H1 (cell line): ENCODE results near the gene THAP4. TPM values are rescaled to one million over a fixed set of nuclear protein-coding genes. Genes with fewer than 3 reads are reported as not detected.
A peak's percentile ranks its signal among the peaks of the same experiment; 100 is the strongest.

Experiments used
- CTCF ChIA-PET: fragments of 300-600 bp; sonication (Branson Sonifier 250); formaldehyde crosslinking; loops from one replicate; lab custom pipeline; 2021; ENCODE audit not compliant: partially characterized antibody; lab: Charles Lee
- POLR2A ChIA-PET: fragments of 300-600 bp; sonication (Branson Sonifier 250); formaldehyde crosslinking; loops from one replicate; lab custom pipeline; 2021; ENCODE audit warnings: inconsistent platforms; ENCODE audit not compliant: partially characterized antibody; lab: Charles Lee
- DNase-seq, 2 experiments: peaks; one replicate each; pipeline versions ENCODE4 v3.0.0 to v3.0.0-alpha.2; 2010 to 2022; ENCODE audit warnings: low spot score in 2 of 2, low read depth in 1 of 2, mixed read lengths in 1 of 2
- FAIRE-seq: peaks from 2 replicates; lab custom pipeline; 2011; peaks lifted over from hg19 to GRCh38; lab: Jason Lieb, UNC
- H2AFZ ChIP-seq: 2 replicates; pipeline ENCODE4 v1.8.1; 2012; ENCODE audit warnings: low read length, inconsistent platforms
- H2AK5ac ChIP-seq: 2 replicates; pipeline ENCODE4 v1.6.1; 2013; ENCODE audit warnings: low read depth, low read length
- H2BK120ac ChIP-seq: replicated peaks from 2 replicates; pipeline ENCODE3; 2013; ENCODE audit warnings: low read depth, low read length, inconsistent platforms
- H2BK12ac ChIP-seq: 2 replicates; pipeline ENCODE4 v1.6.1; 2013; ENCODE audit warnings: low read depth, low read length
- H2BK15ac ChIP-seq: 2 replicates; pipeline ENCODE4 v1.6.1; 2013; ENCODE audit warnings: low read length
- H2BK20ac ChIP-seq: 2 replicates; pipeline ENCODE4 v1.6.1; 2013; ENCODE audit warnings: low read length
- H2BK5ac ChIP-seq: 2 replicates; pipeline ENCODE4 v1.6.1; 2013; ENCODE audit warnings: low read depth, low read length
- H3K14ac ChIP-seq: 2 replicates; pipeline ENCODE4 v1.6.1; 2013; ENCODE audit warnings: inconsistent platforms; ENCODE audit not compliant: insufficient read length
- H3K18ac ChIP-seq: 2 replicates; pipeline ENCODE4 v1.6.1; 2013; ENCODE audit warnings: low read length; ENCODE audit errors: extremely low read depth
- H3K23ac ChIP-seq: 2 replicates; pipeline ENCODE4 v1.6.1; 2013; ENCODE audit warnings: inconsistent platforms; ENCODE audit not compliant: insufficient read length
- H3K23me2 ChIP-seq: 2 replicates; pipeline ENCODE4 v1.6.1; 2013; ENCODE audit warnings: low read depth, low read length
- H3K27ac ChIP-seq: 2 replicates; pipeline ENCODE4 v1.6.1; 2011; ENCODE audit warnings: low read depth, low read length, inconsistent platforms
- H3K27me3 ChIP-seq, 4 experiments: replicated peaks in 1 of 4; 1 replicate in 1 of 4; 2 replicates in 3 of 4; pipeline versions ENCODE4 v1.6.1 to v1.8.1; 2011 to 2013; ENCODE audit warnings: low read length in 3 of 4, mild to moderate bottlenecking in 3 of 4, inconsistent platforms in 2 of 4, mixed read lengths in 2 of 4, moderate library complexity in 1 of 4; ENCODE audit not compliant: control insufficient read depth in 3 of 4, insufficient read depth in 3 of 4; ENCODE audit errors: extremely low read depth in 1 of 4
- H3K36me3 ChIP-seq, 4 experiments: 2 replicates each; pipeline versions ENCODE4 v1.6.1 to v1.8.1; 2011 to 2013; ENCODE audit warnings: mild to moderate bottlenecking in 4 of 4, low read length in 3 of 4, moderate library complexity in 2 of 4, control low read depth in 1 of 4, inconsistent platforms in 1 of 4; ENCODE audit not compliant: insufficient read depth in 4 of 4, control insufficient read depth in 2 of 4
- H3K4ac ChIP-seq: replicated peaks from 2 replicates; pipeline ENCODE3; 2013; ENCODE audit warnings: low read length, low read depth, mixed read lengths, inconsistent platforms; ENCODE audit not compliant: insufficient read length
- H3K4me1 ChIP-seq, 4 experiments: replicated peaks in 1 of 4; 1 replicate in 1 of 4; 2 replicates in 3 of 4; pipeline versions ENCODE4 v1.6.1 to v1.8.1; 2011 to 2013; ENCODE audit warnings: low read length in 3 of 4, inconsistent platforms in 2 of 4, mixed read lengths in 1 of 4; ENCODE audit not compliant: insufficient read depth in 4 of 4, control insufficient read depth in 3 of 4
- H3K4me2 ChIP-seq, 2 experiments: 2 replicates each; pipeline versions ENCODE4 v1.6.1 to v1.8.1; 2011 to 2013; ENCODE audit warnings: low read depth in 2 of 2, low read length in 2 of 2, control low read depth in 1 of 2, inconsistent platforms in 1 of 2, mild to moderate bottlenecking in 1 of 2; ENCODE audit not compliant: insufficient read depth in 1 of 2
- H3K4me3 ChIP-seq, 4 experiments: fragments of 200-600, 300-600 bp in 1 of 4; sonication (generic), shearing (Covaris generic), sonication (Bioruptor Twin) in 1 of 4; 2 replicates each; pipeline versions ENCODE4 v1.5.1 to v1.8.1; 2011 to 2016; ENCODE audit warnings: low read length in 4 of 4, low read depth in 3 of 4, control low read depth in 2 of 4, inconsistent platforms in 2 of 4, mild to moderate bottlenecking in 2 of 4, mixed read lengths in 1 of 4, moderate library complexity in 1 of 4; ENCODE audit not compliant: insufficient read depth in 2 of 4; ENCODE audit errors: extremely low read depth in 1 of 4
- H3K56ac ChIP-seq: replicated peaks from 2 replicates; pipeline ENCODE3; 2013; ENCODE audit warnings: low read depth, mild to moderate bottlenecking, mixed read lengths, low read length, inconsistent platforms; ENCODE audit not compliant: insufficient read length
- H3K79me1 ChIP-seq: 2 replicates; pipeline ENCODE4 v1.6.1; 2013; ENCODE audit warnings: low read depth, low read length, control low read depth
- H3K79me2 ChIP-seq, 2 experiments: 2 replicates each; pipeline versions ENCODE4 v1.6.1 to v1.8.1; 2012 to 2013; ENCODE audit warnings: low read length in 2 of 2, mild to moderate bottlenecking in 2 of 2, inconsistent platforms in 1 of 2; ENCODE audit not compliant: insufficient read depth in 2 of 2, control insufficient read depth in 1 of 2
- H3K9ac ChIP-seq, 4 experiments: replicated peaks in 1 of 4; 1 replicate in 1 of 4; 2 replicates in 3 of 4; pipeline versions ENCODE4 v1.6.1 to v1.8.1; 2011 to 2013; ENCODE audit warnings: low read depth in 3 of 4, low read length in 3 of 4, control low read depth in 2 of 4, mild to moderate bottlenecking in 2 of 4, moderate library complexity in 2 of 4, inconsistent platforms in 1 of 4; ENCODE audit errors: extremely low read depth in 1 of 4
- H3K9me3 ChIP-seq, 2 experiments: 2 replicates each; pipeline versions ENCODE4 v1.6.1 to v1.8.1; 2012 to 2013; ENCODE audit warnings: mild to moderate bottlenecking in 2 of 2, moderate library complexity in 2 of 2, control low read depth in 1 of 2, inconsistent platforms in 1 of 2, low read depth in 1 of 2, low read length in 1 of 2, mixed read lengths in 1 of 2; ENCODE audit not compliant: insufficient read depth in 2 of 2
- H4K20me1 ChIP-seq, 2 experiments: replicated peaks in 1 of 2; 2 replicates each; pipeline versions ENCODE3 to v1.8.1; 2011 to 2013; ENCODE audit warnings: inconsistent platforms in 2 of 2, low read length in 2 of 2, mild to moderate bottlenecking in 1 of 2; ENCODE audit not compliant: insufficient read depth in 2 of 2, control insufficient read depth in 1 of 2
- H4K5ac ChIP-seq: 2 replicates; pipeline ENCODE4 v1.6.1; 2013; ENCODE audit warnings: low read length, low read depth, mixed read lengths, inconsistent platforms; ENCODE audit not compliant: insufficient read length
- H4K8ac ChIP-seq: 2 replicates; pipeline ENCODE4 v1.8.0; 2013; ENCODE audit warnings: mild to moderate bottlenecking, moderate library complexity, low read length, inconsistent platforms; ENCODE audit not compliant: insufficient read depth; ENCODE audit errors: extremely low read depth
- H4K91ac ChIP-seq: replicated peaks from 2 replicates; pipeline ENCODE3; 2013; ENCODE audit warnings: low read length, mixed read lengths, inconsistent platforms; ENCODE audit not compliant: insufficient read length
- CEBPB ChIP-seq: IDR thresholded peaks from 2 replicates; pipeline ENCODE4 v1.6.1; 2012; ENCODE audit warnings: low read depth, low read length
- EZH2 ChIP-seq: fragments of 200-600 bp; sonication (generic); IDR thresholded peaks from 2 replicates; pipeline ENCODE4 v1.7.1; 2012; ENCODE audit warnings: low read depth, mild to moderate bottlenecking, moderate library complexity, low read length, inconsistent platforms; ENCODE audit not compliant: severe bottlenecking
- GABPA ChIP-seq: IDR thresholded peaks from 2 replicates; pipeline ENCODE4 v1.6.1; 2011; ENCODE audit warnings: mild to moderate bottlenecking, low read length, moderate library complexity, borderline replicate concordance; ENCODE audit not compliant: insufficient read depth
- JUND ChIP-seq: IDR thresholded peaks from 2 replicates; pipeline ENCODE4 v1.6.1; 2011; ENCODE audit warnings: mild to moderate bottlenecking, improper control_type of control experiment, low read length
- KDM5A ChIP-seq: fragments of 200-600 bp; IDR thresholded peaks from 2 replicates; pipeline ENCODE4 v1.7.1; 2012; ENCODE audit warnings: mild to moderate bottlenecking, low read length, inconsistent platforms, mixed read lengths
- MAFK ChIP-seq: IDR thresholded peaks from 2 replicates; pipeline ENCODE4 v1.6.1; 2012; ENCODE audit warnings: low read depth, mild to moderate bottlenecking, improper control_type of control experiment, low read length
- SIRT6 ChIP-seq: IDR thresholded peaks from one replicate; pipeline ENCODE4 v1.7.1; 2012; ENCODE audit warnings: low read length, inconsistent platforms
- TCF12 ChIP-seq: IDR thresholded peaks from 2 replicates; pipeline ENCODE4 v1.6.1; 2011; ENCODE audit warnings: low read depth, mild to moderate bottlenecking, low read length
- WGBS, 2 experiments: shearing (Covaris generic) in 1 of 2; methylation state at CpG; one replicate each; pipeline versions ENCODE4 v1.1.6 to v1.1.7; 2013 to 2015; ENCODE audit warnings: low lambda C conversion rate in 2 of 2, mixed read lengths in 2 of 2, inconsistent platforms in 1 of 2, low coverage in 1 of 2, missing lambda C conversion rate in 1 of 2; ENCODE audit not compliant: insufficient replicate concordance in 2 of 2, insufficient coverage in 1 of 2, insufficient read length in 1 of 2; ENCODE audit errors: extremely low coverage in 1 of 2, missing lambda C conversion rate in 1 of 2; 5-methylcytosine and 5-hydroxymethylcytosine counted together
- polyA plus RNA-seq, 7 experiments: library from polyadenylated mRNA; depleted of rRNA in 3 of 7; stranded (reverse) in 5 of 7; unstranded in 2 of 7; fragments of >200 nt in 5 of 7; fragments of 200-250 nt in 2 of 7; gene quantifications; 1 replicate in 5 of 7; 2 replicates in 1 of 7; 4 replicates in 1 of 7; pipeline versions ENCODE4 v1.2.1 to v1.2.3, GENCODE V29; 2011 to 2013; ENCODE audit warnings: missing spikeins in 2 of 7, mixed read lengths in 2 of 7
- total RNA-seq: library from RNA; stranded (reverse); fragmentation: NEBNext Ultra II Directional; extraction: Animal tissue kit (Norgen Biotek cat#: 25700); gene quantifications from 2 replicates; pipeline ENCODE4 v1.2.1, GENCODE V29; 2021

The THAP4 gene
- total and polyA plus RNA-seq, 2 of the 8 experiments (the other 6 are each of a cell fraction or from before 2014, with no cell fraction given), result 78.9 to 83.6 TPM

GRCh38 chr2:241558532-241559322, 78.2 kb downstream of the THAP4 start, which contains the start of gene BOK:
BOK (plus strand) TSS chr2:241558745; CDS start chr2:241559484, 739 bp downstream.
- no peaks in the 10 kb centered on the region for H3K36me3 ChIP-seq
- CTCF ChIA-PET, result interaction anchor here (0.6 to 1.1 kb wide), 2 partner anchors 52 to 647 kb away, joined by 3 to 4 read pairs; no protein-coding TSS in a partner anchor
- no peak within 1 kb of the TSS for H3K4ac ChIP-seq
- peak within 1 kb of the TSS; percentile 54 to 83 (median 64) for H3K4me3 ChIP-seq
- no peak within 1 kb of the TSS for H2AK5ac ChIP-seq
- H3K79me1 ChIP-seq, result peaks cover 5% of the 10 kb centered on the region
- H3K4me1 ChIP-seq, result peaks cover 0 to 8% (median 3%) of the 10 kb centered on the region in 4 experiments; a peak in 4 of 7 replicates
- H3K27me3 ChIP-seq, result peaks cover 0 to 2% (median 0%) of the 10 kb centered on the region in 4 experiments; a peak in 2 of 7 replicates
- H2BK5ac ChIP-seq, result no peak within 1 kb of the TSS
- no peak for FAIRE-seq
- H2BK20ac ChIP-seq, result no peak within 1 kb of the TSS
- no peak within 1 kb of the TSS for H3K14ac ChIP-seq
- no peak within 1 kb of the TSS for H2BK120ac ChIP-seq
- no peak within 1 kb of the TSS for H3K23ac ChIP-seq
- no peak within 1 kb of the TSS for H3K56ac ChIP-seq
- H4K20me1 ChIP-seq, result peaks cover 6 to 13% of the 10 kb centered on the region in 2 experiments
- H3K9me3 ChIP-seq, result 0 out of 4 replicates have a peak, but pooled peaks cover 0 to 4% of the 10 kb centered on the region in 2 experiments
- H4K5ac ChIP-seq, result no peak within 1 kb of the TSS
- DNase-seq, result peak; percentile 63 to 88
- H2BK15ac ChIP-seq, result no peak within 1 kb of the TSS
- no peak within 1 kb of the TSS for H3K27ac ChIP-seq
- H3K23me2 ChIP-seq, result peaks cover 8% of the 10 kb centered on the region; the same call in 1 of the 2 replicates
- peak within 1 kb of the TSS; percentile 27 for H4K91ac ChIP-seq
- H3K4me2 ChIP-seq, result peak within 1 kb of the TSS; percentile 58 to 77
- H4K8ac ChIP-seq, result no peak within 1 kb of the TSS
- POLR2A ChIA-PET, result interaction anchor here (0.8 to 3.5 kb wide), 9 partner anchors 11 to 200 kb away, joined by 3 to 22 read pairs (median 3); partner anchors contain the start of gene STK25
- peak within 1 kb of the TSS; percentile 48 for H3K18ac ChIP-seq
- no peak within 1 kb of the TSS for H2BK12ac ChIP-seq
- 0 out of 2 replicates have a peak within 1 kb of the TSS, but pooled peaks have one; percentile 12 for H2AFZ ChIP-seq
- 2% methylated on average over 29 of the region's 98 CpGs; no CpG with 5 or more reads in 1 of the 2 experiments for WGBS, 2 experiments
- peak within 1 kb of the TSS in 3 of 4 experiments; percentile 14 to 82 (median 48); a peak in 3 of 7 replicates for H3K9ac ChIP-seq
- peaks cover 0 to 5% of the 10 kb centered on the region in 2 experiments; a peak in 1 of 4 replicates for H3K79me2 ChIP-seq
- TF ChIP-seq MAFK, result no peak
- TF ChIP-seq GABPA, result no peak
- TF ChIP-seq EZH2, result no peak
- TF ChIP-seq TCF12, result no peak
- no peak for TF ChIP-seq CEBPB
- TF ChIP-seq KDM5A, result no peak
- TF ChIP-seq JUND, result no peak
- no peak for TF ChIP-seq SIRT6
